Liver (tissue), 2 donors: ENCODE measurements around the gene NUDT2.

Experiments used
- YY1 ChIP-seq: IDR thresholded peaks from 2 replicates; pipeline ENCODE4 v1.6.1; 2016; ENCODE audit warnings: antibody characterized with exemption, mild to moderate bottlenecking
- TF ChIP-seq, protein P1 (sequence below): fragments of 150-350 bp; IDR thresholded peaks from 2 replicates; pipeline ENCODE4 v1.5.1; 2017; ENCODE audit warnings: improper control_type of control experiment, low read depth, low read length; ENCODE audit not compliant: missing input control
- donor health status: healthy.

DNA sequence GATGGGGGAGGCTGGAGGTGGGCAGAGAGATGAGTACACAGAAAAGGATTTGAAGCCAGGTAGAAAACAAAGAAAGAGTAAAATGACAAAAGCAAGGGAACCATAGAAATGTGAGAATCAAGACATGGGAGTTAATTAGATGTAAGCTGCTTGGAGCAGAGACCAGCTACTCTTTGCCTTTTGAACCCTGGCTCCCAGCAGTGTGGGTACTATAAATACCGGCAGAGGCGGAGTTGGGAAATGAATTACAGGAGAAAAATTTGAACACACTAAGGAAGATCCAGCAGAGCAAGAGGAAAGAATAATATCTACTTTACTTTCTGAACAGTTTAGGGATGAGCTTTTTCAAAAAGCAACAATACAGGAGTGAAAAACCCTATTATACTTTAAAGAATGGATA, 36.8 kb upstream of the NUDT2 start:
- TF ChIP-seq, protein P1, sequence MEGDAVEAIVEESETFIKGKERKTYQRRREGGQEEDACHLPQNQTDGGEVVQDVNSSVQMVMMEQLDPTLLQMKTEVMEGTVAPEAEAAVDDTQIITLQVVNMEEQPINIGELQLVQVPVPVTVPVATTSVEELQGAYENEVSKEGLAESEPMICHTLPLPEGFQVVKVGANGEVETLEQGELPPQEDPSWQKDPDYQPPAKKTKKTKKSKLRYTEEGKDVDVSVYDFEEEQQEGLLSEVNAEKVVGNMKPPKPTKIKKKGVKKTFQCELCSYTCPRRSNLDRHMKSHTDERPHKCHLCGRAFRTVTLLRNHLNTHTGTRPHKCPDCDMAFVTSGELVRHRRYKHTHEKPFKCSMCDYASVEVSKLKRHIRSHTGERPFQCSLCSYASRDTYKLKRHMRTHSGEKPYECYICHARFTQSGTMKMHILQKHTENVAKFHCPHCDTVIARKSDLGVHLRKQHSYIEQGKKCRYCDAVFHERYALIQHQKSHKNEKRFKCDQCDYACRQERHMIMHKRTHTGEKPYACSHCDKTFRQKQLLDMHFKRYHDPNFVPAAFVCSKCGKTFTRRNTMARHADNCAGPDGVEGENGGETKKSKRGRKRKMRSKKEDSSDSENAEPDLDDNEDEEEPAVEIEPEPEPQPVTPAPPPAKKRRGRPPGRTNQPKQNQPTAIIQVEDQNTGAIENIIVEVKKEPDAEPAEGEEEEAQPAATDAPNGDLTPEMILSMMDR: no peak
- no peak for TF ChIP-seq YY1
